ENCODE measurements around the gene NR4A1.

DNA sequence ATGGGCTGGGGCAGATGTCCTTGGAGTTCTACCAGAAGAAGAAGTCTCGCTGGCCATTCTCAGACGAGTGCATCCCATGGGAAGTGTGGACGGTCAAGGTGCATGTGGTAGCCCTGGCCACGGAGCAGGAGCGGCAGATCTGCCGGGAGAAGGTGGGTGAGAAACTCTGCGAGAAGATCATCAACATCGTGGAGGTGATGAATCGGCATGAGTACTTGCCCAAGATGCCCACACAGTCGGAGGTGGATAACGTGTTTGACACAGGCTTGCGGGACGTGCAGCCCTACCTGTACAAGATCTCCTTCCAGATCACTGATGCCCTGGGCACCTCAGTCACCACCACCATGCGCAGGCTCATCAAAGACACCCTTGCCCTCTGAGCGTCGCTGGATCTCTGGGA is 25.6 kb downstream of the NR4A1 start:
- TF ChIP-seq, protein P1, sequence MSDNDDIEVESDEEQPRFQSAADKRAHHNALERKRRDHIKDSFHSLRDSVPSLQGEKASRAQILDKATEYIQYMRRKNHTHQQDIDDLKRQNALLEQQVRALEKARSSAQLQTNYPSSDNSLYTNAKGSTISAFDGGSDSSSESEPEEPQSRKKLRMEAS (IDR thresholded peaks at IDR 0.05): no peak
- TF ChIP-seq EP300 (IDR thresholded peaks at IDR 0.05; ENCODE audit: borderline replicate concordance) (no peak), EGR1 (IDR thresholded peaks at IDR 0.05) (no peak), ZBTB7A (IDR thresholded peaks at IDR 0.05; ENCODE audit: low read depth) (no peak), TAF1 (IDR thresholded peaks at IDR 0.05; ENCODE audit: low read depth) (no peak), CEBPB (IDR thresholded peaks at IDR 0.05) (no peak), RAD21 (IDR thresholded peaks at IDR 0.05; ENCODE audit: low read depth) (no peak), CREB1 (IDR thresholded peaks at IDR 0.05; ENCODE audit: low read depth) (no peak), REST (IDR thresholded peaks at IDR 0.05; ENCODE audit: low read depth) (no peak), YY1 (IDR thresholded peaks at IDR 0.05; ENCODE audit: low read depth) (no peak)
- TF ChIP-seq, protein P2, sequence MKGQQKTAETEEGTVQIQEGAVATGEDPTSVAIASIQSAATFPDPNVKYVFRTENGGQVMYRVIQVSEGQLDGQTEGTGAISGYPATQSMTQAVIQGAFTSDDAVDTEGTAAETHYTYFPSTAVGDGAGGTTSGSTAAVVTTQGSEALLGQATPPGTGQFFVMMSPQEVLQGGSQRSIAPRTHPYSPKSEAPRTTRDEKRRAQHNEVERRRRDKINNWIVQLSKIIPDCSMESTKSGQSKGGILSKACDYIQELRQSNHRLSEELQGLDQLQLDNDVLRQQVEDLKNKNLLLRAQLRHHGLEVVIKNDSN (IDR thresholded peaks at IDR 0.05): no peak
